Cardiac septum (tissue), 1 donor: ENCODE results near the gene SOWAHD. TPM values are rescaled to one million over a fixed set of nuclear protein-coding genes. Genes with fewer than 3 reads are reported as not detected.
"Not testable (repeated sequence)": the region's sequence is repeated elsewhere in the genome, so short reads cannot be mapped to it uniquely, and the experiment has no call there.

ENCODE experiments used
- DNase-seq: peaks from one replicate; pipeline ENCODE4 v3.0.0-alpha.2; 2020; ENCODE audit warnings: low spot score
- intact Hi-C: fragments of 100-400 bp; cut with DNase I; formaldehyde crosslinking; loops from one replicate; pipeline ENCODE4 v1.14.0; 2022
- total RNA-seq: library from RNA; stranded (reverse); fragmentation: NEBNext Ultra II Directional; extraction: Animal tissue kit (Norgen Biotek cat#: 25700); gene quantifications from one replicate; pipeline ENCODE4 v1.2.1, GENCODE V29; 2021
- donor health status: DM: no; HTN: no; CAD: no.

Gene SOWAHD
- total RNA-seq, 1 donor from 2014 or later = not detected

- intact Hi-C loops = no loop called here
- DNase-seq = no peak
Measured at GRCh38 chrX:119801253-119802221, 43.1 kb downstream of the SOWAHD start.

GRCh38 chrX:119802546-119802945 is 44.2 kb downstream of the SOWAHD start:
- intact Hi-C loops = no loop called here
- no peak for DNase-seq

- intact Hi-C loops, DNase-seq: not testable (repeated sequence)
Measured at GRCh38 chrX:119808461-119808860, 50.1 kb downstream of the SOWAHD start.

- DNase-seq = no peak
- intact Hi-C loops = no loop called here
Measured at GRCh38 chrX:119809185-119809666, 50.8 kb downstream of the SOWAHD start.

Other genes with a start within 250 kb of the SOWAHD start
- 17.8 TPM for gene STEEP1, start 193.2 kb upstream of the SOWAHD start, total RNA-seq
- gene UBE2A, start 184.0 kb upstream of the SOWAHD start, total RNA-seq = 59.4 TPM
- gene NKRF, start 152.2 kb upstream of the SOWAHD start, total RNA-seq = 5.3 TPM
- gene SEPTIN6, start 65.4 kb upstream of the SOWAHD start, total RNA-seq = 10.1 TPM
- gene RPL39, start 33.0 kb downstream of the SOWAHD start, total RNA-seq = 733 TPM
- gene UPF3B, start 94.4 kb downstream of the SOWAHD start, total RNA-seq = 2.9 TPM
- gene RNF113A, start 113.1 kb downstream of the SOWAHD start, total RNA-seq = 7.6 TPM
- gene NDUFA1, start 113.2 kb downstream of the SOWAHD start, total RNA-seq = 424 TPM
- gene AKAP14, start 137.3 kb downstream of the SOWAHD start, total RNA-seq = not detected
- gene NKAP, start 185.2 kb downstream of the SOWAHD start, total RNA-seq = 4.8 TPM